Pancreas (tissue), 10 donors: ENCODE data around the gene SELENOP. TPM values are rescaled to one million over a fixed set of nuclear protein-coding genes. Genes with fewer than 3 reads are reported as not detected.

Experiments used
- ATAC-seq, 4 donors: fragments of 200-7000 bp; cut with Tn5 transposase; one replicate each; pipeline versions ENCODE4 v1.8.0 to v1.9.1; 2020; ENCODE audit warnings: mild to moderate bottlenecking in 4 of 4, moderate library complexity in 4 of 4
- DNase-seq, 6 donors: peaks; one replicate each; pipeline ENCODE4 v3.0.0-alpha.2; 2020
- FAIRE-seq: peaks from 2 replicates; lab custom pipeline; 2012; peaks lifted over from hg19 to GRCh38; lab: Jason Lieb, UNC
- H3K27ac ChIP-seq, 4 donors: fragments of 200-600 bp; sonication (generic); 1 replicate in 3 of 4; 2 replicates in 1 of 4; pipeline versions ENCODE4 v1.5.0 to v1.8.0; 2020
- H3K27me3 ChIP-seq, 4 donors: fragments of 200-600 bp; one replicate each; pipeline ENCODE4 v1.8.0; 2021
- H3K36me3 ChIP-seq, 3 donors: fragments of 200-600 bp; sonication (generic) in 1 of 3; one replicate each; pipeline versions ENCODE4 v1.5.0 to v1.8.0; 2020 to 2021
- H3K4me1 ChIP-seq, 3 donors: fragments of 200-600 bp; one replicate each; pipeline ENCODE4 v1.8.0; 2021
- H3K4me3 ChIP-seq, 4 donors: fragments of 200-600 bp; sonication (generic) in 2 of 4; one replicate each; pipeline versions ENCODE4 v1.5.0 to v1.8.0; 2020 to 2021
- H3K9me3 ChIP-seq, 4 donors: fragments of 200-600 bp; one replicate each; pipeline ENCODE4 v1.8.0; 2021
- CTCF ChIP-seq, 4 donors: fragments of 200-600 bp; sonication (generic) in 3 of 4; IDR thresholded peaks; one replicate each; pipeline versions ENCODE4 v1.5.0 to v1.8.0; 2021; ENCODE audit warnings: antibody characterized with exemption in 4 of 4
- WGBS, 2 donors: extraction: QIAGEN DNeasy Blood & Tissue Kit; methylation state at CpG; one replicate each; pipeline ENCODE4 v1.1.7; 2013; 5-methylcytosine and 5-hydroxymethylcytosine counted together
- intact Hi-C, 3 donors: fragments of 100-400 bp; cut with DNase I; formaldehyde crosslinking; loops; one replicate each; pipeline versions ENCODE4 v1.11.1 to v1.14.2; 2022
- polyA plus RNA-seq, 2 donors: library from polyadenylated mRNA; stranded (reverse); fragments of 200-250 nt; gene quantifications; one replicate each; pipeline ENCODE4 v1.2.3, GENCODE V29; 2013
- total RNA-seq, 6 donors: library from RNA; stranded (reverse); fragmentation: NEBNext Ultra II Directional in 4 of 6; extraction: Animal tissue kit (Norgen Biotek cat#: 25700) in 4 of 6; gene quantifications; one replicate each; pipeline versions ENCODE4 v1.2.1 to v1.2.4, GENCODE V29; 2021 to 2023
- donor health status: healthy with polysubstance abuse.
- donor health status: DM: no; HTN: no; CAD: no; lungs with moderate emphysema.
- donor health status: DM: no; HTN: no; CAD: no.
- donor health status: control.
- donor health status: control.
- donor health status: Bipolar disorder and iron deficiency.
- donor health status: DM: yes; HTN: yes; CAD: no.
- donor health status: DM: no; HTN: no; CAD: no.
- donor health status: DM: no; HTN: no; CAD: no.
- donor health status: DM: yes; HTN: yes; CAD: no.

Gene SELENOP
- total and polyA plus RNA-seq, 8 donors: 32.5 to 195 (median 90.0) TPM

- TF ChIP-seq CTCF (IDR thresholded peaks at IDR 0.05): no peak
- no peaks in the 10 kb centered on the region for H3K27me3 ChIP-seq
- 55 to 57% methylated on average over 2 of the region's 2 CpGs for WGBS, 2 donors
- H3K27ac ChIP-seq: no peak overlapping the region
- H3K4me3 ChIP-seq: no peak overlapping the region
- FAIRE-seq (no peak), ATAC-seq (no peak), DNase-seq (no peak)
- H3K9me3 ChIP-seq: no peaks in the 10 kb centered on the region
- peaks cover 0 to 56% (median 6%) of the 10 kb centered on the region in 3 donors for H3K36me3 ChIP-seq
- peaks cover 0 to 16% (median 10%) of the 10 kb centered on the region in 3 donors for H3K4me1 ChIP-seq
- intact Hi-C loops: no loop called here
These were observed 5.5 kb downstream of the SELENOP start for GRCh38 chr5:42806004-42806700.

- Histone ChIP-seq H3K36me3 (peaks cover 0 to 67% (median 12%) of the 10 kb centered on the region in 3 donors), H3K27me3 (no peaks in the 10 kb centered on the region), H3K9me3 (no peaks in the 10 kb centered on the region), H3K4me3 (no peak overlapping the region), H3K27ac (no peak overlapping the region), H3K4me1 (peaks cover 0 to 16% (median 10%) of the 10 kb centered on the region in 3 donors)
- DNase-seq (no peak), ATAC-seq (no peak), FAIRE-seq (no peak)
- 97 to 99% methylated on average over 4 of the region's 4 CpGs for WGBS, 2 donors
- TF ChIP-seq CTCF (IDR thresholded peaks at IDR 0.05): no peak
- intact Hi-C loops: no loop called here
These were observed 6.9 kb downstream of the SELENOP start for GRCh38 chr5:42804717-42805339.

- no peaks in the 10 kb centered on the region for H3K4me1 ChIP-seq
- intact Hi-C loops: no loop called here
- no peak overlapping the region for H3K27ac ChIP-seq
- 87 to 88% methylated on average over 6 of the region's 6 CpGs for WGBS, 2 donors
- H3K27me3 ChIP-seq: no peaks in the 10 kb centered on the region
- DNase-seq (no peak), ATAC-seq (no peak), FAIRE-seq (no peak)
- TF ChIP-seq CTCF (IDR thresholded peaks at IDR 0.05): no peak
- H3K9me3 ChIP-seq: no peaks in the 10 kb centered on the region
- no peak overlapping the region for H3K4me3 ChIP-seq
- H3K36me3 ChIP-seq: peaks cover 0 to 57% (median 12%) of the 10 kb centered on the region in 3 donors
These were observed 10.1 kb downstream of the SELENOP start for GRCh38 chr5:42801516-42802166.

- no peaks in the 10 kb centered on the region for H3K27me3 ChIP-seq
- TF ChIP-seq CTCF (IDR thresholded peaks at IDR 0.05): no peak
- no peak for ATAC-seq
- no peak overlapping the region for H3K27ac ChIP-seq
- intact Hi-C loops: no loop called here
- H3K9me3 ChIP-seq: no peaks in the 10 kb centered on the region
- 80 to 87% methylated on average over 8 of the region's 8 CpGs for WGBS, 2 donors
- no peak for DNase-seq
- no peak for FAIRE-seq
- H3K4me3 ChIP-seq: no peak overlapping the region
- no peaks in the 10 kb centered on the region for H3K4me1 ChIP-seq
- H3K36me3 ChIP-seq: peaks cover 0 to 49% (median 12%) of the 10 kb centered on the region in 3 donors
These were observed 10.9 kb downstream of the SELENOP start for GRCh38 chr5:42800748-42801330.
